ENCODE measurements around the gene KIR3DL3.
"Not testable (repeated sequence)": the region's sequence is repeated elsewhere in the genome, so short reads cannot be mapped to it uniquely, and the experiment has no call there.

Gene KIR3DL3

DNA sequence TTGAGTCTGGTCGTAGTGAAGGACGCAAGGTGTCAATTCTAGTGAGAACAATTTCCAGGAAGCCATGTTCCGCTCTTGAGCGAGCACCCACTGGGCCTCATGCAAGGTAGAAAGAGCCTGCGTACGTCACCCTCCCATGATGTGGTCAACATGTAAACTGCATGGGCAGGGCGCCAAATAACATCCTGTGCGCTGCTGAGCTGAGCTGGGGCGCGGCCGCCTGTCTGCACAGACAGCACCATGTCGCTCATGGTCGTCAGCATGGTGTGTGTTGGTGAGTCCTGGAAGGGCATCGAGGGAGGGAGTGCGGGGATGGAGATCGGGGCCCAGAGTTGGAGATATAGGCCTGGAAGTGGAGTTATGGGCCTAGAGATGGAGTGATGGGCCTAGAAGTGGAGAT, 14.1 kb downstream of the KIR3DL3 start, which contains the start of gene KIR2DL3:
TSS of gene KIR2DL3 (plus strand) at position 208 of the 400 bp plus-strand sequence. CDS start at position 241, 33 bp downstream.
- not testable (repeated sequence) for DNase-seq

DNA sequence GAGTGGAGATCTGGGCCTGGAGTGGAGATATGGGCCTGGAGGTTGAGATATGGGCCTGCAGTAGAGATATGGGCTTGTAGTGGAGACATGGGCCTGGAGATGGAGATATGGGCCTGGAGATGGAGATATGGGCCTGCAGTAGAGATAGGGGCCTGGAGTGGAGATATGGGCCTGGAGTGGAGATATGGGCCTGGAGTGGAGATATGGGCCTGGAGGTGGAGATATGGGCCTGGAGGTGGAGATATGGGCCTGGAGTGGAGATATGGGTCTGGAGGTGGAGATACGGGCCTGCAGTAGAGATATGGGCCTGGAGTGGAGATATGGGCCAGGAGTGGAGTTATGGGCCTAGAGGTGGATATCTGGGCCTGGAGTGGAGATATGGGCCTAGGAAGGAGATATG, 14.5 kb downstream of the KIR3DL3 start:
- no peak for DNase-seq

DNA sequence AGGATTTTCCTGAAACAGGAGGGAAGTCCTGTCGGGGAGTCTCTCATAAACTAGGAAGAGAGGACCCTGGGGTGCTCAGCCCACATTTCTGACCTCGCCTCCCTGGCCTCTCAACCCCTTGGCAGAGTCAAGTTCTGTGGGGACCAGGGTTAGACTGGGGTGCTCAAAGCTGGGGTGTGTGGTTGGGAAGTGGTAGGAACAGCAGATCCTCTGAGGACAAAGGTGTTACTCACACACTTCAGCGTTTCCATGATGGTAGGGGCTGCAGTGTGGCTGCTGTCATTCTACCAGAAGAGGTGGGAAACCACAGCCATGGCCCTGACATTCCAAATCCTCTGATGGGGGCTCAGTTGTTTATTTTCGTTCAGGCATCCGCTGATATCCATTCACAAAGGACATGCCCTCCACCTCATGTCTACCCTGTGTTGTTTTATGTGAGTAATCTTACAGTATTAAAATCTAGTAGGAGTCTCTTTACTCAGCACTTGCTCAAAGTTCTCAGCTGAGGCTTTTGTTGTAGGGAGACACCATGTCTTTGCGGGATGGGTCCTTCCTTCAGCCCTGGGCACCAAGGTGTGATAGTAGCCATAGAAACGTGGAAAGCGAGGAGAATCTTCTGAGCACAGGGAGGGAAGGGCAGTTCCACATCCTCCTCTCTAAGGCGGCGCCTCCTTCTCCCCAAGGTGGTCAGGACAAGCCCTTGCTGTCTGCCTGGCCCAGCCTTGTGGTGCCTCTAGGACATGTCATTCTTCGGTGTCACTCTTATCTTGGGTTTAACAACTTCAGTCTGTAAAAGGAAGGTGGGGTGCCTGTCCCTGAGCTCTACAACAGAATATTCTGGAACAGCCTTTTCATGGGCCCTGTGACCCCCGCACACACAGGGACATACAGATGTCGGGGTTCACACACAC, 15.6 kb downstream of the KIR3DL3 start:
- no peak for DNase-seq

DNA sequence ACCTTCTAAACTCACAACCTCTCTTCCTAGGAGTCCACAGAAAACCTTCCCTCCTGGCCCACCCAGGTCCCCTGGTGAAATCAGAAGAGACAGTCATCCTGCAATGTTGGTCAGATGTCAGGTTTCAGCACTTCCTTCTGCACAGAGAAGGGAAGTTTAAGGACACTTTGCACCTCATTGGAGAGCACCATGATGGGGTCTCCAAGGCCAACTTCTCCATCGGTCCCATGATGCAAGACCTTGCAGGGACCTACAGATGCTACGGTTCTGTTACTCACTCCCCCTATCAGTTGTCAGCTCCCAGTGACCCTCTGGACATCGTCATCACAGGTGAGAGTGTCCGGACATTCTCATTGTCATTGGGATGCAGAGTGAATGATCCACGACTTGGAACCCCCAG, 17.7 kb downstream of the KIR3DL3 start:
- DNase-seq: not testable (repeated sequence)

DNA sequence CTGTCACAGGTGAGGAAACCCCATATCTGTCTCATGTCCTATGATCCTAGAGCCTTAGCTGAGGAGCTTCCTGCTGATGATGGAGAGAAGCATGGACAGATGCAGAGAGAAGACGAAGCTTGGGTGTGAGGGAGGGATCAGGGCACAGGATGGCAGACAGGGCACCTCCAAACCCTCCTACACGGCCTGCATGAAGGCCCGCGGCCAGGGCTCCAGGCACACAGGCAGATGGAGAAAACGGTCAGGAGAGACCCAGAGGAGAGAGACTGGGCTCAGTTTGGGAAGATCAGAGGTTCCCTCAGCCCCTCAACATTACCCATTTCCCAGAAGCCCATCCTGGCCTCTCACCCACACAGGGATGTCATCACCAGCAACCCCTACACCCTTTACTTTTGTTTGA, 19.8 kb downstream of the KIR3DL3 start:
- not testable (repeated sequence) for DNase-seq

DNA sequence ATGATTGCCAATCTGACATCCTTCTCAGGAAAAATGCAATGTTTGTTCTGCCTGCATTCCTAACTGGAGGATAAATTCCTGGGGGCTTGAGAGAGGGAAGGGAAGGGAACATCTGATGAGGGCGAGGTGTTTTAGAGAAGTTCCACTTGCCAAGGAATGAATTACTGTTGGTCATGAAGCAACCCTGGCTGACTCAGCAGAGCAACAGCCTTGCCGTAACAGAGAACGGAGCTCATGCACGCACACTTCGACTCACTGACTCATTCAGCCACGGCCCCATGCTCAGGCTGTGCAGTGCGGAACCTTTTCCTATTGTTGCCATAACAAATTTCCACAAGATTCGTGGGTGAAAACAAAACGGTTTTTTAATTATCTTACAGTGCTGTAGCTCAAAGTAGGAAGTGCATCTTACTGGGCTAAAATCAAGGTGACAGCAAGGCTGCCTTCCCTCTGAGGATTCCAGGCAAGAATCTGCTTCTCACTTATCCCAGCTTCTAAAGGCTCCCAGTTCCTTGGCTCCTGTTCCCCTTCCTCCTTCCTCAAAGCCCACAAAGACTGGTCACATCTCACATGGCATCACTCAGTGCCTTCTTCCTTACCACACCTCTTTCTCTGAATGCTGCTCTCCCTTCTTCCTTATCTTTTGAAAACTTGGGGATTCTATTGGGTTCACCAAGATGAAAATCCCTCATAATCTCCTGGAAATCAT, 23.5 kb downstream of the KIR3DL3 start:
- DNase-seq: not testable (repeated sequence)

DNA sequence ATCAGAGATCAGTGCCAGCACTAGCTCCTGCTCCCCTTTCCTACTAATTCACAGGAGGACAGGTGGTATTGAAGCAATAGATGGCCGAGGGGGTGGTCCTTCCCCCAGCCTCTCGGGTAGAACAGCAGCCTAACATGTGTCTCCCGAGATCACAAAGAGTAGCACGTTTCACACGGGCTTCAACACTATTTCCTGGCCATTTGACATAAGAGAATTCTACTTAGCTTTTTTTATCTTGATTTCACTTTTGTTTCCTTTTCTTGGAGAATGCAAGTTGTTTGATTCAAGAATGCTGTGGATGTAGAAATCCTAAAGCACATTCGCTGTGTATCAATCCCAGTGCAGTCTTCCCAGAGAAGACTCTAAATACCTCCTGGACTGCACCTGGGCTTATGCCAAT, 26.0 kb downstream of the KIR3DL3 start:
- not testable (repeated sequence) for DNase-seq

DNA sequence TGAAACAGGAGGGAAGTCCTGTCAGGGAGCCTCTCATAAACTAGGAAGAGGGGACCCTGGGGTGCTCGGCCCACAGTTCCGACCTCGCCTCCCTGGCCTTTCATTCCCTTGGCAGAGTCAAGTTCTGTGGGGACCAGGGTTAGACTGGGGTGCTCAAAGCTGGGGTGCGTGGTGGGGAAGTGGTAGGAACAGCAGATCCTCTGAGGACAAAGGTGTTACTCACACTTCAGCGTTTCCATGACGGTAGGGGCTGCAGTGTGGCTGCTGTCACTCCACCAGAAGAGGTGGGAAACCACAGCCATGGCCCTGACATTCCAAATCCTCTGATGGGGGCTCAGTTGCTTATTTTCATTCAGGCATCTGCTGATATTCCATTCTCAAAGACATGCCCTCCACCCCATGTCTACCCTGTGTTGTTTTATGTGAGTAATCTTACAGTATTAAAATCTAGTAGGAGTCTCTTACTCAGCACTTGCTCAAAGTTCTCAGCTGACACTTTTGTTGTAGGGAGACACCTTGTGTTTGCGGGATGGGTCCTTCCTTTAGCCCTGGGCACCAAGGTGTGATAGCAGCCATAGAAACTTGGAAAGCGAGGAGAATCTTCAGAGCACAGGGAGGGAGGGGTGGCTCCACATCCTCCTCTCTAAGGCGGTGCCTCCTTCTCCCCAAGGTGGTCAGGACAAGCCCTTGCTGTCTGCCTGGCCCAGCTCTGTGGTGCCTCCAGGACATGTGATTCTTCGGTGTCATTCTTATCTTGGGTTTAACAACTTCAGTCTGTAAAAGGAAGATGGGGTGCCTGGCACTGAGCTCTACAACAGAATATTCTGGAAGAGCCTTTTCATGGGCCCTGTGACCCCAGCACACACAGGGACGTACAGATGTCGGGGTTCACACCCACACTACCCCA, 32.2 kb downstream of the KIR3DL3 start:
- DNase-seq: not testable (repeated sequence)

DNA sequence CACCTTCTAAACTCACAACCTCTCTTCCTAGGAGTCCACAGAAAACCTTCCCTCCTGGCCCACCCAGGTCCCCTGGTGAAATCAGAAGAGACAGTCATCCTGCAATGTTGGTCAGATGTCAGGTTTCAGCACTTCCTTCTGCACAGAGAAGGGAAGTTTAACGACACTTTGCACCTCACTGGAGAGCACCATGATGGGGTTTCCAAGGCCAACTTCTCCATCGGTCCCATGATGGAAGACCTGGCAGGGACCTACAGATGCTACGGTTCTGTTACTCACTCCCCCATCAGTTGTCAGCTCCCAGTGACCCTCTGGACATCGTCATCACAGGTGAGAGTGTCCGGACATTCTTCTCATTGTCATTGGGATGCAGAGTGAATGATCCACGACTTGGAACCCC, 34.3 kb downstream of the KIR3DL3 start:
- DNase-seq: not testable (repeated sequence)

DNA sequence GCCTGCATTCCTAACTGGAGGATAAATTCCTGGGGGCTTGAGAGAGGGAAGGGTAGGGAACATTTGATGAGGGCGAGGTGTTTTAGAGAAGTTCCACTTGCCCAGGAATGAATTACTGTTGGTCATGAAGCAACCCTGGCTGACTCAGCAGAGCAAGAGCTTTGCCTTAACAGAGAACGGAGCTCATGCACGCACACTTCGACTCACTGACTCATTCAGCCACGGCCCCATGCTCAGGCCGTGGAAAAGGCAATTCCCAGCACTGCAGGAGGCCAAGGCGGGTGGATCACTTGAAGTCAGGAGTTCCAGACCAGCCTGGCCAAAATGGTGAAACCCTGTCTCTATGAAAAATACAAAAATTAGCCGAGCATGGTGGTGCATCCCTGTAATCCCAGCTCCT, 40.0 kb downstream of the KIR3DL3 start:
- not testable (repeated sequence) for DNase-seq

DNA sequence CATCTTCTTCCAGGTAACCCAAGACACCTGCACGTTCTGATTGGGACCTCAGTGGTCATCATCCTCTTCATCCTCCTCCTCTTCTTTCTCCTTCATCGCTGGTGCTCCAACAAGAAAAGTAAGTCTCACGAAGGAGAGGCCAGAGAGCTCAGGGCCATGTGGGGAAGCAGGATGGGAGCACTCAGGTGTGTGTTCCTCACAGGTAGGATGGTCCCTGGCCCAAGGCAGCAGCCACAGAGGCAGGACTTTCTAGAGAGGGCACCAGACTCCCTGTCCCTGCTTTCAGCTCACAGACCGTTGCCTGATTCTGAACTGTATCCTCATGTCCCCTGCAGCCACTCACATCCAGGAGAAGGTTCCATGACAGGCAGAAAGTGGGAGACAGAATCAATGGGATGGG, 42.2 kb downstream of the KIR3DL3 start:
- DNase-seq: not testable (repeated sequence)

DNA sequence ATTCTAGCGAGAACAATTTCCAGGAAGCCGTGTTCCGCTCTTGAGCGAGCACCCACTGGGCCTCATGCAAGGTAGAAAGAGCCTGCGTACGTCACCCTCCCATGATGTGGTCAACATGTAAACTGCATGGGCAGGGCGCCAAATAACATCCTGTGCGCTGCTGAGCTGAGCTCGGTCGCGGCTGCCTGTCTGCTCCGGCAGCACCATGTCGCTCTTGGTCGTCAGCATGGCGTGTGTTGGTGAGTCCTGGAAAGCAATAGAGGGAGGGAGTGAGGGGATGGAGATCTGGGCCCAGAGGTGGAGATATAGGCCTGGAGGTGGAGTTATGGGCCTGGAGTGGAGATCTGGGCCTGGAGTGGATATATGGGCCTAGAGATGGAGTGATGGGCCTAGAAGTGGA, 45.4 kb downstream of the KIR3DL3 start, which contains the start of gene KIR2DL1:
TSS of gene KIR2DL1 (plus strand) at position 148 of the 400 bp plus-strand sequence. CDS start at position 206, 58 bp downstream.
- not testable (repeated sequence) for DNase-seq

DNA sequence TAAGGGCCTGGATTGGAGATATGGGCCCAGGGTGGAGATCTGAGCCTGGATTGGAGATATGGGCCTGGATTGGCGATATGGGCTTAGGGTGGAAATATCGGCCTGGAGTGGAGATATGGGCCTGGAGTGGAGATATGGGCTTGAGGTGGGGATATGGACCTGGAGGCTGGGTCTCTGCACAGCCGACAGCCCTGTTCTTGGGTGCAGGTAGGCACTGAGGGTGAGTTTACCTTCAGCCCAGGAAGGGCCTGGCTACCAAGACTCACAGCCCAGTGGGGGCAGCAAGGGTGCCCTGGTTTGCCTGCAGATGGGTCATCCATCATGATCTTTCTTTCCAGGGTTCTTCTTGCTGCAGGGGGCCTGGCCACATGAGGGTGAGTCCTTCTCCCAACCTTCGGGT, 46.3 kb downstream of the KIR3DL3 start:
- DNase-seq: not testable (repeated sequence)

DNA sequence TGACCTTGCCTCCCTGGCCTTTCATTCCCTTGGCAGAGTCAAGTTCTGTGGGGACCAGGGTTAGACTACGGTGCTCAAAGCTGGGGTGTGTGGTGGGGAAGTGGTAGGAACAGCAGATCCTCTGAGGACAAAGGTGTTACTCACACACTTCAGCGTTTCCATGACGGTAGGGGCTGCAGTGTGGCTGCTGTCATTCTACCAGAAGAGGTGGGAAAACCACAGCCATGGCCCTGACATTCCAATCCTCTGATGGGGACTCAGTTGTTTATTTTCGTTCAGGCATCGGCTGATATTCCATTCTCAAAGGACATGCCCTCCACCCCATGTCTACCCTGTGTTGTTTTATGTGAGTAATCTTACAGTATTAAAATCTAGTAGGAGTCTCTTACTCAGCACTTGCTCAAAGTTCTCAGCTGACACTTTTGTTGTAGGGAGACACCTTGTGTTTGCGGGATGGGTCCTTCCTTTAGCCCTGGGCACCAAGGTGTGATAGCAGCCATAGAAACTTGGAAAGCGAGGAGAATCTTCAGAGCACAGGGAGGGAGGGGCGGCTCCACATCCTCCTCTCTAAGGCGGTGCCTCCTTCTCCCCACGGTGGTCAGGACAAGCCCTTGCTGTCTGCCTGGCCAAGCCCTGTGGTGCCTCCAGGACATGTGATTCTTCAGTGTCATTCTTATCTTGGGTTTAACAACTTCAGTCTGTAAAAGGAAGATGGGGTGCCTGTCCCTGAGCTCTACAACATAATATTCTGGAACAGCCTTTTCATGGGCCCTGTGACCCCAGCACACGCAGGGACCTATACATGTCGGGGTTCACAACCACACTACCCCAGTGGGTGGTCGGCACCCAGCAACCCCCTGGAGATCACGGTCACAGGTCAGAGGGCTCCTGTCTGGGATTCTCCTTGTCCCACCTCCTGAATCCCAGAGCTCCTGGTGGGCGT, 47.0 kb downstream of the KIR3DL3 start:
- not testable (repeated sequence) for DNase-seq

DNA sequence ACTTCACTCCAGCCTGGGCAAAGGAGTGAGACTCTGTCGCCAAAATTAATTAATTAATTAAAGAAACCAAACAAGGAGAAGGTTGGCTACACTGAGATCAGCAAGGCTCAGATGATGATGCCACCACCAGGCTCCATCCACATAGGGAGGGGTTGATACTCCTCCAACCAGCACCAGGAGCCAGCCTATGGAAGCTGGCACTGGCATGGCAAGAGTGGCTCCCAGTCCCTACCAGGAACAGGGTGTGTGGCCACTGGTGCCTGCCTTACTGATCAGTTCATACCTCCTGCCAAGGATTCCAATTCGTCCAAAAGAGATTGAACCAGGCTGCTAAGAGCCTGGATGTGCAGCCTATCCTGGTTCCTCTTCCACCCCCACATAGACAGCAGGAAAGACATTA, 48.4 kb downstream of the KIR3DL3 start:
- DNase-seq: not testable (repeated sequence)

DNA sequence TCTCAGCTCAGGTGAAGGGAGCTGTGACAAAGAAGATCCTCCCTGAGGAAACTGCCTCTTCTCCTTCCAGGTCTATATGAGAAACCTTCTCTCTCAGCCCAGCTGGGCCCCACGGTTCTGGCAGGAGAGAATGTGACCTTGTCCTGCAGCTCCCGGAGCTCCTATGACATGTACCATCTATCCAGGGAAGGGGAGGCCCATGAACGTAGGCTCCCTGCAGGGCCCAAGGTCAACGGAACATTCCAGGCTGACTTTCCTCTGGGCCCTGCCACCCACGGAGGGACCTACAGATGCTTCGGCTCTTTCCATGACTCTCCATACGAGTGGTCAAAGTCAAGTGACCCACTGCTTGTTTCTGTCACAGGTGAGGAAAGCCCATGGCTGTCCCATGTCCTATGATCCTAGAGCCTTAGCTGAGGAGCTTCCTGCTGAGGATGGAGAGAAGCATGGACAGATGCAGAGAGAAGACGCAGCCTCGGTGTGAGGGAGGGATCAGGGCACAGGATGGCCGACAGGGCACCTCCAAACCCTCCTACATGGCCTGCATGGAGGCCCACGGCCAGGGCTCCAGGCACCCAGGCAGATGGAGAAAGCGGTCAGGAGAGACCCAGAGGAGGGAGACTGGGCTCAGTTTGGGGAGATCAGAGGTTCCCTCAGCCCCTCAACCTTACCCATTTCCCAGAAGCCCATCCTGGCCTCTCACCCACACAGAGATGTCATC, 51.0 kb downstream of the KIR3DL3 start:
- DNase-seq: not testable (repeated sequence)

DNA sequence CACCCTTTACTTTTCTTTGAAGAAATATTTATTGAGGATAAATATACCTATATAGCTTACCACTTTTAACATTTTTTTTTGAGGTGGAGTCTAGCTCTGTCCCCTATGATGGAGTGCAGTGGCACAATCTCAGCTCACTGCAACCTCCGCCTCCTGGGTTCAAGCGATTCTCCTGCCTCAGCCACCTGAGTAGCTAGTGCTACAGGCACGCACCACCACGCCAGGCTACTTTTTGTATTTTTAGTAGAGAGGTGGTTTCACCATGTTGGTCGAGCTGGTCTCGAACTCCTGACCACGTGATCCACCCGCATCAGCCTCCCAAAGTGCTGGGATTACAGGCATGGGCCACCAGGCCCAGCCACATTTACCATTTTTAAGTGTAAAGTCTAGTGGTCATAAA, 51.6 kb downstream of the KIR3DL3 start:
- DNase-seq: not testable (repeated sequence)

DNA sequence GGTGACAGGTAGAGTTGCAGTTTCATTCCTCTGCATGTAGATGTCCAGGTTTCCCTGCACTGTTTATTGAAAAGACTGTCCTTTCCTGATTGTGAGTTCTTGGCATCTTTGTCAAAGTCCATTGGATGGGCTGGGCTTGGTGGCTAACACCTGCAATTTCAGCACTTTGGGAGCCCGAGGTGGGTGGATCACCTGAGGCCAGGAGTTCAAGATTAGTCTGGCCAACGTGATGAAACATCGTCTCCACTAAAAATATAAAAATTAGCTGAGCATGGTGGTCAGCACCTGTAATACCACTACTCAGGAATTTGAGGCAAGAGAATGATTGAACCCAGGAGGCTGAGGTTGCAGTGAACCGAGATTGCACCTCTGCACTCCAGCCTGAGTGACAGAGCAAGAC, 53.6 kb downstream of the KIR3DL3 start:
- not testable (repeated sequence) for DNase-seq

DNA sequence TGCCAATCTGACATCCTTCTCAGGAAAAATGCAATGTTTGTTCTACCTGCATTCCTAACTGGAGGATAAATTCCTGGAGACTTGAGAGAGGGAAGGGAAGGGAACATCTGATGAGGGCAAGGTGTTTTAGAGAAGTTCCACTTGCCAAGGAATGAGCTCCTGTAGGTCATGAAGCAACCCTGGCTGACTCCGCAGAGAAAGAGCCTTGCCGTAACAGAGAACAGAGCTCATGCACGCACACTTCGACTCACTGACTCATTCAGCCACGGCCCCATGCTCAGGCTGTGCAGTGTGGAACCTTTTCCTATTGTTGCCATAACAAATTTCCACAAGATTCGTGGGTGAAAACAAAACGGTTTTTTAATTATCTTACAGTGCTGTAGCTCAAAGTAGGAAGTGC, 54.7 kb downstream of the KIR3DL3 start:
- not testable (repeated sequence) for DNase-seq

DNA sequence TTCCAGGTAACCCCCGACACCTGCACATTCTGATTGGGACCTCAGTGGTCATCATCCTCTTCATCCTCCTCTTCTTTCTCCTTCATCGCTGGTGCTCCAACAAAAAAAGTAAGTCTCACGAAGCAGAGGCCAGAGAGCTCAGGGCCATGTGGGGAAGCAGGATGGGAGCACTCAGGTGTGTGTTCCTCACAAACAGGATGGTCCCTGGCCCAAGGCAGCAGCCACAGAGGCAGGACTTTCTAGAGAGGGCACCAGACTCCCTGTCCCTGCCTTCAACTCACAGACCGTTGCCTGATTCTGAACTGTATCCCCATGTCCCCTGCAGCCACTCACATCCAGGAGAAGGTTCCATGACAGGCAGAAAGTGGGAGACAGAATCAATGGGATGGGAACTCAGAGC, 58.7 kb downstream of the KIR3DL3 start:
- not testable (repeated sequence) for DNase-seq

All from activated T-cell treated with anti-CD3 and anti-CD28 coated beads, Interleukin-2, amount 50 U/mL, for 48 hours (primary cell).